OCI-LY7 (cell line): ENCODE data around the gene GPRIN3.

Experiments used
- CTCF ChIP-seq: fragments of 200-600 bp; sonication (generic); conservative IDR thresholded peaks from 2 replicates; pipeline ENCODE4 v1.5.1; 2014; ENCODE audit warnings: mild to moderate bottlenecking, antibody characterized with exemption, low read length, moderate library complexity, mixed read lengths
- EZH2phosphoT487 ChIP-seq: fragments of 200-600 bp; sonication (generic); IDR thresholded peaks from 2 replicates; pipeline ENCODE4 v1.6.1; 2018; ENCODE audit warnings: low read depth, borderline replicate concordance, mild to moderate bottlenecking, mixed run types, antibody characterized with exemption, low read length, moderate library complexity, mixed read lengths

GRCh38 chr4:89253935-89254334 lies 53.7 kb downstream of the GPRIN3 start:
- TF ChIP-seq CTCF (no peak), EZH2phosphoT487 (no peak)
